Measurements from ENCODE around the gene ZNF385D. TPM values are rescaled to one million over a fixed set of nuclear protein-coding genes. Genes with fewer than 3 reads are reported as not detected.

The ZNF385D gene
- total RNA-seq, 1 experiment from 2014 or later: 0.28 TPM

DNA sequence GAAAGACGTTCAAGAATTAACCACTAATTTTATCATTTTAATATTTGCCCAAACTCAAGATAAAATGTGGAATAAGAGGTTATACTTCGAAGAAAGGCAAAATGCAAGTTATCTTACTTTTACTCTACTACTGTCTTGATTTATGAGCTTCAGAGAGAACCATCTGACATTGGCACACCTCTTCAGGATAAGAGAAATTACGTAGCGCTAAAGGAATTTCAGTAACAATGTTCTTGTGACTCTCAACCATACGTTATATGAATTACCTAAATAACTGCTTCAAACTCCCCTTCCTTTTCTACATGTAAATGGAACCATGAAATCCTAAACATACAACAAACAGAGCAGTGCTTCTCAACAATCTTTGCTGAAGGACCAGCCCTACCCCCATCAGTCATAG, 96.8 kb downstream of the ZNF385D start:
- no peak overlapping the region for H3K27ac ChIP-seq
- no TSS peak for BruUV-seq (replicated peaks)
- no peaks in the 10 kb centered on the region for H3K9me2 ChIP-seq (ENCODE audit: insufficient read depth)

DNA sequence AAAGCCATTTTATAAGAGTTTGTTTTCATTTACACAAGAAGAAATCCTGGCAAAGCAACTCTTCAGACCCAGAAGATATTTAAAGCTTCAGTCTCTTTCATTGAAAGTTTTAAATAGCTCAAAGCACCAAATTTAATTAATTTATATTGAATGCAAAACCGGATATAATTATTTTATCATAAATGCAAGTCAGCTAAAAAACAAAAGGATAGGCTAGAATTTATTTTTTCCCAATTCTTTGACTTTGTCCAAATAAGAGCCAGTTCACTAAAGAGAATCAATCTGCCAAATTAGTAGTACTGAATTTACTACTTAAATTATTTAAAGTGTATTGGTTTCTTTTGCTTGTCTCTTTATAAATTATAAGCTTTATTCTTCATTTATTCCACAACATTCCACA, 101.5 kb downstream of the ZNF385D start:
- Histone ChIP-seq H3K36me3 (ENCODE audit: low read depth) (no peaks in the 10 kb centered on the region), H3K27ac (no peak overlapping the region), H4K20me1 (ENCODE audit: insufficient read depth) (no peaks in the 10 kb centered on the region), H2AFZ (no peak overlapping the region), H3K4me1 (replicated peaks; ENCODE audit: insufficient read depth) (no peaks in the 10 kb centered on the region), H3K4me2 (no peak overlapping the region), H3K79me2 (ENCODE audit: low read depth) (no peaks in the 10 kb centered on the region), H3K4me3 (no peak overlapping the region), H3K9me3 (ENCODE audit: insufficient read depth, low read depth) (no peaks in the 10 kb centered on the region), H3K9me2 (ENCODE audit: insufficient read depth) (no peaks in the 10 kb centered on the region), H3F3A (ENCODE audit: insufficient read depth, low read depth) (no peaks in the 10 kb centered on the region), H3K27me3 (ENCODE audit: insufficient read depth, low read depth) (no peaks in the 10 kb centered on the region)
- ChIA-PET POLR2A (ENCODE audit: unreplicated experiment) (no interaction called here), CTCF (no interaction called here)
- TF ChIP-seq EZH2 (IDR thresholded peaks at IDR 0.05; ENCODE audit: low read depth): no peak
- TF ChIP-seq, protein P1, sequence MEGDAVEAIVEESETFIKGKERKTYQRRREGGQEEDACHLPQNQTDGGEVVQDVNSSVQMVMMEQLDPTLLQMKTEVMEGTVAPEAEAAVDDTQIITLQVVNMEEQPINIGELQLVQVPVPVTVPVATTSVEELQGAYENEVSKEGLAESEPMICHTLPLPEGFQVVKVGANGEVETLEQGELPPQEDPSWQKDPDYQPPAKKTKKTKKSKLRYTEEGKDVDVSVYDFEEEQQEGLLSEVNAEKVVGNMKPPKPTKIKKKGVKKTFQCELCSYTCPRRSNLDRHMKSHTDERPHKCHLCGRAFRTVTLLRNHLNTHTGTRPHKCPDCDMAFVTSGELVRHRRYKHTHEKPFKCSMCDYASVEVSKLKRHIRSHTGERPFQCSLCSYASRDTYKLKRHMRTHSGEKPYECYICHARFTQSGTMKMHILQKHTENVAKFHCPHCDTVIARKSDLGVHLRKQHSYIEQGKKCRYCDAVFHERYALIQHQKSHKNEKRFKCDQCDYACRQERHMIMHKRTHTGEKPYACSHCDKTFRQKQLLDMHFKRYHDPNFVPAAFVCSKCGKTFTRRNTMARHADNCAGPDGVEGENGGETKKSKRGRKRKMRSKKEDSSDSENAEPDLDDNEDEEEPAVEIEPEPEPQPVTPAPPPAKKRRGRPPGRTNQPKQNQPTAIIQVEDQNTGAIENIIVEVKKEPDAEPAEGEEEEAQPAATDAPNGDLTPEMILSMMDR (conservative IDR thresholded peaks at IDR 0.05): no peak
- no peak for DNase-seq
- BruUV-seq (replicated peaks): no TSS peak
- intact Hi-C loops (cut with micrococcal nuclease; ENCODE audit: unreplicated experiment): no loop called here

More for the DNA sequence above, 96.8 kb downstream of the ZNF385D start:
- TF ChIP-seq, protein P1 (conservative IDR thresholded peaks at IDR 0.05): no peak
- no peak for TF ChIP-seq EZH2 (IDR thresholded peaks at IDR 0.05; ENCODE audit: low read depth)
- POLR2A ChIA-PET (ENCODE audit: unreplicated experiment): no interaction called here
- no peaks in the 10 kb centered on the region for H3K79me2 ChIP-seq (ENCODE audit: low read depth)
- no peak overlapping the region for H3K4me2 ChIP-seq
- H3K36me3 ChIP-seq (ENCODE audit: low read depth): no peaks in the 10 kb centered on the region
- no peaks in the 10 kb centered on the region for H3F3A ChIP-seq (ENCODE audit: insufficient read depth, low read depth)
- no peak overlapping the region for H3K4me3 ChIP-seq
- no peaks in the 10 kb centered on the region for H3K4me1 ChIP-seq (replicated peaks; ENCODE audit: insufficient read depth)
- intact Hi-C loops (cut with micrococcal nuclease; ENCODE audit: unreplicated experiment): no loop called here
- no peak for DNase-seq
- no peak overlapping the region for H2AFZ ChIP-seq
- CTCF ChIA-PET: no interaction called here
- H3K9me3 ChIP-seq (ENCODE audit: insufficient read depth, low read depth): no peaks in the 10 kb centered on the region
- H3K27me3 ChIP-seq (ENCODE audit: insufficient read depth, low read depth): no peaks in the 10 kb centered on the region
- H4K20me1 ChIP-seq (ENCODE audit: insufficient read depth): no peaks in the 10 kb centered on the region

DNA sequence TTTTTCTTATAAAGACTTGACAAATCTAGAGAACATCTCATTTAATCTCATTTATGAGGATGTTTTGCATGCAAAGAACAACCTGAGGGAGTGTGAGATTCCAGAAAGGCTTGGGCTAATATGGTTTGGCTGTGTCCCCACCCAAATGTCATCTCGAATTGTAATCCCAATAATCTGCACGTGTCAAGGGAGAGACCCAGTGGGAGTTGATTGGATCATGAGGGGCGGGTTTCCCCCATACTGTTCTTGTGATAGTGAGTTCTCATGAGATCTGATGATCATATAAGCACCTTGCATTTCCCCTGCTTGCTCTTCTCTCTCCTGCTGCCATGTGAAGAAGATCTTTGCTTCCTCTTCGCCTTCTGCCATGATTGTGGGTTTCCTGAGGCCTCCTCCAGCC, 103.0 kb downstream of the ZNF385D start:
- no peak overlapping the region for H3K4me3 ChIP-seq
- H3K27ac ChIP-seq: no peak overlapping the region
- H4K20me1 ChIP-seq (ENCODE audit: insufficient read depth): no peaks in the 10 kb centered on the region
- no peaks in the 10 kb centered on the region for H3F3A ChIP-seq (ENCODE audit: insufficient read depth, low read depth)
- no peaks in the 10 kb centered on the region for H3K79me2 ChIP-seq (ENCODE audit: low read depth)
- H3K36me3 ChIP-seq (ENCODE audit: low read depth): no peaks in the 10 kb centered on the region
- H3K4me1 ChIP-seq (replicated peaks; ENCODE audit: insufficient read depth): no peaks in the 10 kb centered on the region
- no TSS peak for BruUV-seq (replicated peaks)
- no peaks in the 10 kb centered on the region for H3K9me3 ChIP-seq (ENCODE audit: insufficient read depth, low read depth)
- H3K27me3 ChIP-seq (ENCODE audit: insufficient read depth, low read depth): no peaks in the 10 kb centered on the region
- intact Hi-C loops (cut with micrococcal nuclease; ENCODE audit: unreplicated experiment): no loop called here
- no peak overlapping the region for H2AFZ ChIP-seq
- no peaks in the 10 kb centered on the region for H3K9me2 ChIP-seq (ENCODE audit: insufficient read depth)
- no peak for TF ChIP-seq EZH2 (IDR thresholded peaks at IDR 0.05; ENCODE audit: low read depth)
- no peak for DNase-seq
- CTCF ChIA-PET: no interaction called here
- POLR2A ChIA-PET (ENCODE audit: unreplicated experiment): no interaction called here
- H3K4me2 ChIP-seq: no peak overlapping the region

DNA sequence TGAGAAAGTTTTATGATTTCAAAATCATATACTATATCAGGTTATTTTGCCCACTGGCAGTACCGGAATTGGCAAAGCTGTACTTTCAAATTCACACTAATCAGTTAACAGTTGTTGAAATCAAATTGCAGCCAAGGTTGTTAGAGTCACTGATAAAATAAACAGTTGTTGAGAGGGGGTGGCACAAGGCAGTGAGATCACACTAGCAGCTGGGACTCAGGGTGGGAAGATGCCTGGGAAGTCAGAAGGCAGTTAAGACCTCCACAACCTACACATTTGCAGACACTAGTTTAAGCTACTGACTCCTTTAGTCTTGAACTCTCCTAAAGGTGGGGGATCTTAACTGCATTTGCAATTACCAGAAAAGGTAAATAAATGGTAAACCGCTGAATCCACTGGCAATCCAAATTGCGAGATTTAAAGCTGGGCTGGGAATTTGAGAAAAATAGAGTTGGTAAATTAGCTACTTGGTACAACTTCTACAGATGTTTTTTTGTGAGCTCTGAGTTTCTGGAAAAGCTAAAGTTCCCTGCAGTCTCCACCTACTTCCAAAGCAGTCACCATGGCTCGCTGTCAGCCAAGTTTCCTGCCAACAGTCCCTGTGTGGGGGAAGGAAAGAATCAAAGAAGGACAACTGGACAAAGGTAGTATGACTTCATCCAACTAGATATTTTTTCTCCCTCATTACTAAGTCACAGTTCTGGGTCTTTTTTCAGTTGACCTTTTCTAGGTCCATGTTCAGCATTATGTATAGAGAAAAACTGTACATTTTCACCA, 105.7 kb downstream of the ZNF385D start:
- TF ChIP-seq, protein P1 (conservative IDR thresholded peaks at IDR 0.05): no peak
- H3K27ac ChIP-seq: no peak overlapping the region
- no peaks in the 10 kb centered on the region for H3K4me1 ChIP-seq (replicated peaks; ENCODE audit: insufficient read depth)
- H3K4me2 ChIP-seq: no peak overlapping the region
- no peaks in the 10 kb centered on the region for H3K9me3 ChIP-seq (ENCODE audit: insufficient read depth, low read depth)
- H3K36me3 ChIP-seq (ENCODE audit: low read depth): no peaks in the 10 kb centered on the region
- no peaks in the 10 kb centered on the region for H3F3A ChIP-seq (ENCODE audit: insufficient read depth, low read depth)
- ChIA-PET CTCF (no interaction called here), POLR2A (ENCODE audit: unreplicated experiment) (no interaction called here)
- no peaks in the 10 kb centered on the region for H4K20me1 ChIP-seq (ENCODE audit: insufficient read depth)
- 0 out of 2 replicates have a peak, but pooled peaks cover 3% of the 10 kb centered on the region for H3K9me2 ChIP-seq (ENCODE audit: insufficient read depth)
- H3K4me3 ChIP-seq: no peak overlapping the region
- BruUV-seq (replicated peaks): no TSS peak
- H3K27me3 ChIP-seq (ENCODE audit: insufficient read depth, low read depth): no peaks in the 10 kb centered on the region
- no peak for DNase-seq
- no peak overlapping the region for H2AFZ ChIP-seq
- no peaks in the 10 kb centered on the region for H3K79me2 ChIP-seq (ENCODE audit: low read depth)
- intact Hi-C loops (cut with micrococcal nuclease; ENCODE audit: unreplicated experiment): no loop called here

All from PC-9 (cell line).